ENCODE results near the gene BTN3A1.

- no peak for TF ChIP-seq CTCF (IDR thresholded peaks at IDR 0.05)
- no peak for TF ChIP-seq POLR2A (IDR thresholded peaks at IDR 0.05)
- TF ChIP-seq EP300 (IDR thresholded peaks at IDR 0.05) = no peak
Measured at GRCh38 chr6:26464416-26465131, 62.5 kb downstream of the BTN3A1 start.

All from stomach (tissue), 4 donors.